Measurements from ENCODE around the gene AKR1B1. TPM values are rescaled to one million over a fixed set of nuclear protein-coding genes. Genes with fewer than 3 reads are reported as not detected.

Gene AKR1B1
- total RNA-seq, 4 donors from 2014 or later, result 44.6 to 55.2 (median 52.5) TPM

DNA sequence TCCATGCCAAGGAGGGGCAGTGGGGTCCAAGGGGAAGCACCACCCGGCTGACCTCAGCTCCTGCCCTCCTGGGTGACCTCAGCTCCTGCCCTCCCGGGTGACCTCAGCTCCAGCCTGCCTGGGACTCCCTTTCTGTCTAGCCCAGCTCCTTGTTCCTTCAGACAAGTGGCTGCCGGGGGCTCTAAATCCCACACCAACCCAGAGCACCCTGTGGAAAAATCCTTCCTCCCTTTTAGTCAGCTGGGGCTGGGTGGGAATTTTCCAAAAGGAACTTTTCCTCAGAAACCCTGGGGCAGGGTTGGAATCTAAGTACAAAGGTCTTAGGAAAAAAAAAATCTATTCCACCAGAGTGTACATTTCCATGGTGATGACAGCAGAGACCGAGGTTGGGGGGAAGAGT, 36.3 kb downstream of the AKR1B1 start:
- Histone ChIP-seq H3K27ac (replicated peaks in 1 of 4) (no peak overlapping the region), H3K9me3 (no peaks in the 10 kb centered on the region), H3K36me3 (no peaks in the 10 kb centered on the region), H3K4me3 (no peak overlapping the region), H3K4me1 (peaks cover 0 to 3% (median 0%) of the 10 kb centered on the region in 4 donors), H3K27me3 (peaks cover 0 to 7% (median 0%) of the 10 kb centered on the region in 4 donors)
- intact Hi-C loops (cut with DNase I), result no loop called here
- 45% methylated on average over 4 of the region's 4 CpGs for WGBS
- DNase-seq (ENCODE audit: extremely low spot score), result no peak
- no peak for TF ChIP-seq POLR2AphosphoS5 (IDR thresholded peaks at IDR 0.05)
- no peak for TF ChIP-seq EP300 (IDR thresholded peaks at IDR 0.05)
- TF ChIP-seq POLR2A (IDR thresholded peaks at IDR 0.05; ENCODE audit: low read depth), result no peak
- TF ChIP-seq, protein P1, sequence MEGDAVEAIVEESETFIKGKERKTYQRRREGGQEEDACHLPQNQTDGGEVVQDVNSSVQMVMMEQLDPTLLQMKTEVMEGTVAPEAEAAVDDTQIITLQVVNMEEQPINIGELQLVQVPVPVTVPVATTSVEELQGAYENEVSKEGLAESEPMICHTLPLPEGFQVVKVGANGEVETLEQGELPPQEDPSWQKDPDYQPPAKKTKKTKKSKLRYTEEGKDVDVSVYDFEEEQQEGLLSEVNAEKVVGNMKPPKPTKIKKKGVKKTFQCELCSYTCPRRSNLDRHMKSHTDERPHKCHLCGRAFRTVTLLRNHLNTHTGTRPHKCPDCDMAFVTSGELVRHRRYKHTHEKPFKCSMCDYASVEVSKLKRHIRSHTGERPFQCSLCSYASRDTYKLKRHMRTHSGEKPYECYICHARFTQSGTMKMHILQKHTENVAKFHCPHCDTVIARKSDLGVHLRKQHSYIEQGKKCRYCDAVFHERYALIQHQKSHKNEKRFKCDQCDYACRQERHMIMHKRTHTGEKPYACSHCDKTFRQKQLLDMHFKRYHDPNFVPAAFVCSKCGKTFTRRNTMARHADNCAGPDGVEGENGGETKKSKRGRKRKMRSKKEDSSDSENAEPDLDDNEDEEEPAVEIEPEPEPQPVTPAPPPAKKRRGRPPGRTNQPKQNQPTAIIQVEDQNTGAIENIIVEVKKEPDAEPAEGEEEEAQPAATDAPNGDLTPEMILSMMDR (IDR thresholded peaks at IDR 0.05), result no peak

DNA sequence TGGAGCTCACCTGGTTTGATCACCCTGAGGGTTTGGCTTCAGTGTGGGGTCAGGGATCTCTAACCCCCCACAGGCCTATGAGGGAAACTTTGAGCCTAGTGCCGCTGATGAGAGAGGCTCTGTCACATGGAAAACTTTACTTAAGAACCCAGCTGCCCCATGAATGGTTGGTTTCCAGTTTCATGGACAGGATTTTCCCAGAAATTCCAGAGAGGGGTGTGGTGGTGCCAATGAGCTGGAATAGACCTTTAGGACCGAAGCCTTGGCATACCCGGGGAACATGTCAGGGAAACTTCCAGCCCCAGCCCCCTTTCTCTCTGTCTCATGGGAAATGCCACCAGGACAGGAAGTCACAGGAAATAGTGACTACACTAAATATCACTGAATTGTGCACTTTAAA, 36.9 kb downstream of the AKR1B1 start:
- Histone ChIP-seq H3K4me3 (no peak overlapping the region), H3K36me3 (no peaks in the 10 kb centered on the region), H3K27me3 (peaks cover 0 to 7% (median 0%) of the 10 kb centered on the region in 4 donors), H3K27ac (replicated peaks in 1 of 4) (no peak overlapping the region), H3K9me3 (no peaks in the 10 kb centered on the region), H3K4me1 (peaks cover 0 to 3% (median 0%) of the 10 kb centered on the region in 4 donors)
- 84% methylated on average over 3 of the region's 3 CpGs for WGBS
- no peak for DNase-seq (ENCODE audit: extremely low spot score)
- intact Hi-C loops (cut with DNase I), result no loop called here
- TF ChIP-seq POLR2A (IDR thresholded peaks at IDR 0.05; ENCODE audit: low read depth) (no peak), POLR2AphosphoS5 (IDR thresholded peaks at IDR 0.05) (no peak)
- TF ChIP-seq, protein P1 (IDR thresholded peaks at IDR 0.05), result no peak

DNA sequence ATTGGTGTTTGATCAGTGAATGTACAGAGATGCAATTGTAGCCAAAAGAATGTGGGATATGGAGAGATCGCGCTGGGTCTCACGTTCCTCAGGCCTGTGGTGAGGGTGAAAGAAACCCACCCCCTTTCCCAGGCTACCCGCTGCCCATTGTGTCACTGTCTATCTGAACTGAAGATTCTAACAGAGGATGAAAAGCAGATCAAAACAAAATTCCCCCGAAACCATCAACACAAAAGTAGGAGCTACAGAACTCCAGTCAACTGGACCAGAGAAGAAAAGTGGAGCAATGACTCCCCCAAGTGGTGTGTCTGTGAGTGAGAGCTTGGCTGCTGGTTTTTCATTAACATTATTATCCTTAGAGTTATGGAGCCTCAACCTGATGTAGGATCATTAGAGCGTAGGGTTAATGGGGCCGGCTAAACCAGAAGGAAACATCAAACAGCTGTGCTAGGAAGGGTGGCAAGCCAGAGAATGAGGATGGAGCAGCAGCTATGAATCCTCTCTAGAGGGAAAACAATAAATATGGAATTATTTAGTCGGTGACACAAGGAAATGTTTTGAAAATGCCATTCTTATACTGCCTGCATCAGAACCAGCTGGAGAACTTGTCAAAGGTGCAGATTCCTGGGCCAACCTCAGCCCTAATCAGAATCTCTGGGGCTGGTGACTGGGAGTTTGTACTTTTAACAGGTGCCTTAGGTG, 38.3 kb downstream of the AKR1B1 start:
- no peak for TF ChIP-seq POLR2A (IDR thresholded peaks at IDR 0.05; ENCODE audit: low read depth)
- TF ChIP-seq, protein P1 (IDR thresholded peaks at IDR 0.05), result peak; percentile 35 to 47 (median 40)
- no peak for TF ChIP-seq POLR2AphosphoS5 (IDR thresholded peaks at IDR 0.05)
- no peak for TF ChIP-seq EP300 (IDR thresholded peaks at IDR 0.05)
- Histone ChIP-seq H3K4me3 (no peak overlapping the region), H3K9me3 (no peaks in the 10 kb centered on the region), H3K27me3 (peaks cover 0 to 7% (median 0%) of the 10 kb centered on the region in 4 donors), H3K36me3 (no peaks in the 10 kb centered on the region), H3K4me1 (peaks cover 0 to 3% (median 0%) of the 10 kb centered on the region in 4 donors), H3K27ac (replicated peaks in 1 of 4) (no peak overlapping the region)
- DNase-seq (ENCODE audit: extremely low spot score), result no peak
- WGBS, result 60% methylated on average over 8 of the region's 8 CpGs
- intact Hi-C loops (cut with DNase I), result no loop called here

DNA sequence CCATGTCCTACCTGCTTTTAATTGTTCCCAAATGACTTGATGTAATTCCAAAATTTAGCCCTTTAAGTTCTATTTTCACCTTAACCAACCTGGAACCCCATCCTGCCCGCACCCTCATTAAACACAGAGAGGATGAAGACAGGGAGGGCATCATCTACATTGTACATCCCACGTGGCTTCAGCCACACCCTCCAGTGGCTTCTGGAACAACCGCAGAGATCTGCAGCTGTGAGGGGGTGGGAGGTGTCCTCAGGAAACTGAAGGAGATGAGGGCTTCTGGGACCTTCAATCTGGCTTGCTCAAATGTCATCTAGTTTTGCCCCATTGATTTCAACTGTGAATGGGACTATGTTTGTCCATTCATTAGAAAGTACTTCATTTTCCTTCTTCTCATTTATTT, 39.0 kb downstream of the AKR1B1 start:
- Histone ChIP-seq H3K36me3 (no peaks in the 10 kb centered on the region), H3K27me3 (peaks cover 0 to 8% (median 0%) of the 10 kb centered on the region in 4 donors), H3K9me3 (no peaks in the 10 kb centered on the region), H3K27ac (replicated peaks in 1 of 4) (no peak overlapping the region), H3K4me1 (peaks cover 0 to 3% (median 0%) of the 10 kb centered on the region in 4 donors), H3K4me3 (no peak overlapping the region)
- WGBS, result 50% methylated on average over 3 of the region's 3 CpGs
- no peak for DNase-seq (ENCODE audit: extremely low spot score)
- TF ChIP-seq POLR2A (IDR thresholded peaks at IDR 0.05; ENCODE audit: low read depth), result no peak
- intact Hi-C loops (cut with DNase I), result no loop called here

DNA sequence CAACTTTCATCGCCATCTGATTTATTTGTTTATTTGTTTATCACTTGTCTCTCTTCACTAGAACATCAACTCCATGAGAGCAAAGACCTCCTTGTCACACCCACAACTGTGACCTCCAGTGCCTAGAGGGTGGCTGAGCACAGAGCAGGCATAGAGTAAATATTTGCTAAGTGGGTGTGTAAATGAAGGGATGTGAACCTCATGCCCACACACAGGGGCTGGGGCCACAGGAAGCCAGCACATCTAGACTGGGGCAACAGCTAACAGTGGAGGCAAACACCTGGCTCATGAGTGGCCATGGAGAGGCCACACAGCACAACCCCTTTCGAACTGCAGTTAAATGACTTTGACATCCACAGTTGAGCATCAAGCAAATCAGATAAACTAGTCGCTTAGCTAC, 39.8 kb downstream of the AKR1B1 start:
- TF ChIP-seq EP300 (IDR thresholded peaks at IDR 0.05), result no peak
- TF ChIP-seq POLR2A (IDR thresholded peaks at IDR 0.05; ENCODE audit: low read depth), result no peak
- no peak for TF ChIP-seq POLR2AphosphoS5 (IDR thresholded peaks at IDR 0.05)
- TF ChIP-seq, protein P1 (IDR thresholded peaks at IDR 0.05), result no peak
- peaks cover 0 to 3% (median 0%) of the 10 kb centered on the region in 4 donors for H3K4me1 ChIP-seq
- no peak for DNase-seq (ENCODE audit: extremely low spot score)
- H3K9me3 ChIP-seq, result no peaks in the 10 kb centered on the region
- 94% methylated on average over 3 of the region's 3 CpGs for WGBS
- intact Hi-C loops (cut with DNase I), result no loop called here
- no peaks in the 10 kb centered on the region for H3K36me3 ChIP-seq
- peaks cover 0 to 14% (median 0%) of the 10 kb centered on the region in 4 donors for H3K27me3 ChIP-seq
- no peak overlapping the region for H3K27ac ChIP-seq (replicated peaks in 1 of 4)
- no peak overlapping the region for H3K4me3 ChIP-seq
